ENCODE data around the gene PPP1R11.

GRCh38 chr6:30102414-30102969 lies 35.5 kb downstream of the PPP1R11 start:
- TF ChIP-seq CTCF (IDR thresholded peaks at IDR 0.05): no peak
- no peak for TF ChIP-seq EP300 (IDR thresholded peaks at IDR 0.05)

Data from stomach (tissue), 4 donors.